ENCODE data around the gene MFSD6.

- TF ChIP-seq CTCF (IDR thresholded peaks at IDR 0.05; ENCODE audit: poor library complexity, severe bottlenecking) (no peak), SMC3 (conservative IDR thresholded peaks at IDR 0.05; ENCODE audit: poor library complexity) (no peak), EZH2 (IDR thresholded peaks at IDR 0.05; ENCODE audit: borderline replicate concordance, insufficient read depth, low read length, poor library complexity, severe bottlenecking) (no peak), POLR2AphosphoS5 (IDR thresholded peaks at IDR 0.05) (no peak), REST (IDR thresholded peaks at IDR 0.05; ENCODE audit: borderline replicate concordance) (no peak), EP300 (conservative IDR thresholded peaks at IDR 0.05; ENCODE audit: poor library complexity, severe bottlenecking) (no peak), RAD21 (conservative IDR thresholded peaks at IDR 0.05) (no peak), TAF1 (IDR thresholded peaks at IDR 0.05; ENCODE audit: low read depth) (no peak), MXI1 (conservative IDR thresholded peaks at IDR 0.05; ENCODE audit: poor library complexity, severe bottlenecking) (no peak)
Measured at GRCh38 chr2:190450363-190450762, 42.2 kb downstream of the MFSD6 start.

Measured in neural cell (in vitro differentiated cells).